GM19025 (cell line): ENCODE results near the gene TUBGCP6.

Source experiments
- ATAC-seq: cut with Tn5 transposase; IDR thresholded peaks from one replicate; pipeline ENCODE4 v1.9.1; 2021; ENCODE audit warnings: mild to moderate bottlenecking, low read depth, moderate library complexity; ENCODE audit not compliant: unreplicated experiment

Gene TUBGCP6

DNA sequence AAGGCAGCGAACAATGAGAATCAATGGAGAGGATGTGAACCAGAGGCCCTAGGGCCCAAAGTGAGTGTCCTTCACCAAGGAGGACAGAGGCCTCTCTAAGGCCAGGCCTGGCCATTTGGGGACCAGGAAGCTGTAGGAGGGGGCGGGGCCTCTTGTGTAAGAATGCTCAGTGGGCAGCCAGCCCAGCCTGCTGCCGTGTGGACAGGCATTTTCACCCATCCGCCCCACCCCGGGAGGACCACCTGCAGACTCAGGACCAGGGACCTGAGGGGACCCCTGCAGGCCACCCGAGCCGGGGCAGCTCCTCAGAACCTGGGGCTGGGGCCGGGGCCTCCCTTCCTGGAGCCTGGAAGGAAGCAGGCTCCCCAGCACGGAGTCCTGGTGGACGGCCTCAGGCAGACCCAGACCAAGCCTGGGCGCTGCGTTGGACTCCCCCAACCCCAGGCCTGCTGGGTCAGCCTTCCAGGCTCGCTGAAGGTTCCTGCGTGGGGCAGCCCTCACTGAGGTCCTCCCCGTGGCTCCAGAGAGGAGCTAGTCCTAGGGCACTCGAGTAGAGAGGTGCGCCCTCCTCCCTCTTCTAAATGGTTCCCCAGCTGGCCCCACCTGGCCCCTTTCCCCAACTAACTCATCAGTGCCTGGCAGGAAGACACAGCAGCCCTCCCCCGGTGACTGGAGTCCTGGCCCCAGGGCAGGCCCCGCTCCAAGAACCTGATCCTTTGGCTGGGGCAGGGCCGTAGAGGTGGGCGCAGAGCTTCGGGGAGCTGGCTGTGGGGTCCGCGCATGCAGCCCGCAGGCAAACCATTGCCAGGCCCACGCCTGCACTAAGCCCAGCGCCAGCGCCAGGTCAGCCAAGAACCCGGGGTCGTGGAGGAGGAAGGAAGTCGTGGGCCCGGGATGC, 60.6 kb downstream of the TUBGCP6 start:
- no peak for ATAC-seq

- ATAC-seq = no peak
Measured at GRCh38 chr22:50183141-50183971, 61.5 kb downstream of the TUBGCP6 start.

- no peak for ATAC-seq
Measured at GRCh38 chr22:50182176-50183081, 62.4 kb downstream of the TUBGCP6 start.

- no peak for ATAC-seq
Measured at GRCh38 chr22:50180727-50181521, 63.9 kb downstream of the TUBGCP6 start.

DNA sequence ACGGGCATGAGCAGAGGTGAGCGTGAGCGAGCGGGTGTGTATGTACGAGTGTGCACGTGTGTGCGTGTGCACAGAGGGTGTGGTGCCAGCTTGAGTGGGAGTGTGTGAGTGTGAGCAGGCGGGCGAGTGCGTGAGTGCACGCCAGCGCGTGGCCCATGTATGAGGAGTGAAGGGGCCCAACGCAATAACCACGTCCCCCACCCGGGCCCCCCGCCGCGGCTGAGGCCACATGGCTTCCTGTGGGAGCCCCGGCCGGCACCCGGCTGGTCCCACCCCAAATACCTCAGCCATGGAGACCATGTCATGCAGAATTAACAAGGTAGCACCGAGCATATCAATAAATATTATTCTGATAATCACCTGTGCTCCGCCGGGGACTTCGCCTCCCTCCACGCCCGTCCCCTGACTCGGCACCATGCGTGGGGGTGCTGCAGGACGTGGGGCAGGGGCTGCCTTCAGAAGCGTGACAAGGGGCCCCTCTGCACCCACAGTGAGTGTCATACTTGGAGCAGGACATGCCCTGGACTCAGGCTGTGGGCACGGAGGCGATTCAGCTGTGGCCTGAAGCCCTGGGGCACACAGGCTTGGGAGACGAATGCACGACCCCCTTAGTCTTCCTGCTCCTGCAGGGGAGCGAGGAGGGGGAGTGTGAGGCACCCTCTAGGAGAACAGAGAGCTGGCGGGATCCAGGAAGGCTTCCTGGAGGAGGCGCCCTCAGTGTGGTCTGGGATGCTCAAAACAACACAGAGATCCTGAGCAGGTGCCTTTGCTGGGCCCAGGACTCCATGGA, 64.7 kb downstream of the TUBGCP6 start:
- ATAC-seq = no peak

GRCh38 chr22:50178871-50179869, 65.7 kb downstream of the TUBGCP6 start:
- no peak for ATAC-seq

GRCh38 chr22:50178471-50178864, 66.4 kb downstream of the TUBGCP6 start:
- ATAC-seq = no peak

GRCh38 chr22:50177537-50178470, 67.0 kb downstream of the TUBGCP6 start:
- ATAC-seq = no peak

GRCh38 chr22:50176850-50177536, 67.8 kb downstream of the TUBGCP6 start:
- ATAC-seq = no peak

DNA sequence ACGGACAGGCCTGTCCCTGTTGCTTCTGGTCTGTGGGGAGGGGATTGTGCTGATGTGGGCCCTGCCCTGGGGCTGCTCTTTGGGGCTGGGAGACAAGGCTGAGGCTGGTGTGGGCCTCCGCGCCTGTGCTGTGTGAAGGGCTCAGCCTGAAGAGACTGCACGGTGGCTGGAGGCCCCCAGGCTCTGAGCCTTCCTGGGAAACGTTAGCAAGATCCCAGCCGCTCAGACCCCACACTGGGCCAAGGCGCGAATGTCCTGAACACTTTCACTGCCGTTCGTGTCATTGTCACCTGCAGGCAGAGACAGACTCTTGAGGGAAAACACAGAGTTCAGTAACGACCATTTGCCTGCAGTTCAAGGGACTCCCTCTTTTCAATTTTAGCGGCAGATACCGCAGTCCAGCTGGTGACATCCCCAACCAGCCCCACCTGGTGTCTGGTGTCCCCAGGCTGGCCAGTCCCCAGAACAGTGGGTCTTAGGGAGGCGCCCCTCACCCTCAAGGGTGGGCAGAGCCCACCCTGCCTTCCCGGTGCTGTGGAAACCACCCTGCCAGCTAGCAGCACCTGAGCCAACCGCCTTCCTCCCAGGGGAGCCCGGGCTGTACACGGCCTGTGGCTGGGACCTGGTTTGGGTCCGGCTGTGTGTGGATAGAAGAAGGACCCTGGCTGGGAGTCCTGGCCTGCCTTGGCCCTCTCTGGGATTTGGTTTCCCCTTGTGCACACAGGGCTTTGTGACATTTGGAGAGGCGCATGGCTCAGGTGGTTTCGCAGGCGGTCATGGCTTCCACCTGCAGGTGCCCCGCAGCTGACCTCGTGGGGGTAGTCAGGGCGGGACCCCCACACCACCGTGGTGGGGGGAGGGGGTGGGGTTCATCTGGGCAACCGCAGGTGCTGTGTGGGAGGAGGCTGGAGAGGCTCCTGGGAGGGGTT, 68.6 kb downstream of the TUBGCP6 start:
- ATAC-seq = no peak

DNA sequence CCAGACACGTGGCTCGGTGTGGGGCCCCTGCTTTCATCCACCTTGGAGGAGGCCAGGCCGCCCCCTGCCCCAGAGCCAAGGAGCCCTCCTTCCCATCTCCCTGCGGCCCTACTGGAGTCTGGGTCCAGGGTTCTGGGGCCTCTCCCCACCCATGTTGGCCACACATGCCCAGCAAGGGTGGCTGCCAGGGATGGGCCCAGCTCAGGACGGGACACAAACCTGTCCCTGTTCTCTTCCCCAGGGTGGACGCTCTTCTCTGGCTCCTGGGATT, 69.7 kb downstream of the TUBGCP6 start:
- no peak for ATAC-seq

- no peak for ATAC-seq
Measured at GRCh38 chr22:50174382-50175190, 70.2 kb downstream of the TUBGCP6 start.

GRCh38 chr22:50173983-50174355, 70.9 kb downstream of the TUBGCP6 start:
- ATAC-seq = no peak

DNA sequence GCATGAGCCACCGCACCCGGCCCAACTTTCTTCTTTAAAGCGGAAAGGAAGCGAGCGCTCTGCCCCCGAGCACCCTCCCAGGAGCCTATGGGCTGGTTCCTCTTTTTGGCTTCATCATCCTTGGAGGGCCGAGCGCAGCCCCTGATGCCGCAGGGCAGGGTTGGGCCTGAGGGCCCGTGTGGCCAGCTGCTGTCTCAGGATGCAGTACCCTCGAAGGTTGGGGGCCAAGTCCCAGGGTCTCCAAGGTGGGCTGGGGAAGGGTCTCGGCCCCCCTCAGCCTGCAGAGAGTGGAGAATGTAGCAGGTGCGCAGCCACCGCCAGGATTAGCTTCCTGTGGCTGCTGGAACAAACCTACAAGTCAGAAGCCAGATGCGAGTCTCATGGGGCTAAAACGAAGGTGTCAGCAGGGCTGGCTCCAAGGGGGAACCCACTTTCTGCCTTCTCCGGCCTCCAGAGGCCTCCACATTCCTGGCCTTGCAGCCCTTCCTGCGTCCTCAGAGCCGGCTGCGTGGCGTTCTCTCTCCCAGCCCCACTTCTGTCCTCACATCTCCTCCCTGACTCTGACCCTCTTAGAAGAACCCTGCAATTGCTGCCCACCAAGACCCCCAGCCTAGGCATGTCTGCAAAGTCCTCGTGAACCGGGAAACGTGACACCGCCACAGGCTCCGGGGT, 71.4 kb downstream of the TUBGCP6 start:
- no peak for ATAC-seq
